ENCODE data around the gene C5orf52. TPM values are rescaled to one million over a fixed set of nuclear protein-coding genes. Genes with fewer than 3 reads are reported as not detected.

Gene C5orf52
- total RNA-seq, 2 experiments from 2014 or later: not detected

GRCh38 chr5:157630341-157630740 is 41.0 kb upstream of the C5orf52 start:
- no peaks in the 10 kb centered on the region for H3K27me3 Mint-ChIP-seq
- no peak overlapping the region for H3K4me3 Mint-ChIP-seq
- no peaks in the 10 kb centered on the region for H3K9me3 Mint-ChIP-seq
- no peaks in the 10 kb centered on the region for H3K27me3 ChIP-seq (ENCODE audit: control insufficient read depth in 1 of 2, insufficient read depth in 2 of 2, low read length in 2 of 2)
- H3K4me3 ChIP-seq (ENCODE audit: low read length): no peak overlapping the region
- TF ChIP-seq CTCF (IDR thresholded peaks at IDR 0.05): no peak
- no peak for DNase-seq
- H3K9me3 ChIP-seq (ENCODE audit: control insufficient read depth in 1 of 2, insufficient read depth in 1 of 2, low read length in 2 of 2): peaks cover 0 to 7% of the 10 kb centered on the region in 2 experiments
- no peaks in the 10 kb centered on the region for H3K36me3 Mint-ChIP-seq (ENCODE audit: low read depth)
- H3K27ac Mint-ChIP-seq: no peak overlapping the region
- H3K4me1 ChIP-seq (ENCODE audit: insufficient read depth, low read length): no peaks in the 10 kb centered on the region
- no peaks in the 10 kb centered on the region for H3K4me1 Mint-ChIP-seq (ENCODE audit: low read depth)
- ChIA-PET POLR2A (no interaction called here), CTCF (interaction anchor here (1.0 to 1.6 kb wide), 2 partner anchors 21 to 32 kb away, joined by 3 read pairs; no protein-coding TSS in a partner anchor)
- no peaks in the 10 kb centered on the region for H3K36me3 ChIP-seq (ENCODE audit: insufficient read depth, low read length)
- ATAC-seq (ENCODE audit: poor library complexity): no peak
- no peak overlapping the region for H3K27ac ChIP-seq (ENCODE audit: low read depth in 1 of 2, low read length in 2 of 2)
- intact Hi-C loops (cut with DNase I, micrococcal nuclease): no loop called here

DNA sequence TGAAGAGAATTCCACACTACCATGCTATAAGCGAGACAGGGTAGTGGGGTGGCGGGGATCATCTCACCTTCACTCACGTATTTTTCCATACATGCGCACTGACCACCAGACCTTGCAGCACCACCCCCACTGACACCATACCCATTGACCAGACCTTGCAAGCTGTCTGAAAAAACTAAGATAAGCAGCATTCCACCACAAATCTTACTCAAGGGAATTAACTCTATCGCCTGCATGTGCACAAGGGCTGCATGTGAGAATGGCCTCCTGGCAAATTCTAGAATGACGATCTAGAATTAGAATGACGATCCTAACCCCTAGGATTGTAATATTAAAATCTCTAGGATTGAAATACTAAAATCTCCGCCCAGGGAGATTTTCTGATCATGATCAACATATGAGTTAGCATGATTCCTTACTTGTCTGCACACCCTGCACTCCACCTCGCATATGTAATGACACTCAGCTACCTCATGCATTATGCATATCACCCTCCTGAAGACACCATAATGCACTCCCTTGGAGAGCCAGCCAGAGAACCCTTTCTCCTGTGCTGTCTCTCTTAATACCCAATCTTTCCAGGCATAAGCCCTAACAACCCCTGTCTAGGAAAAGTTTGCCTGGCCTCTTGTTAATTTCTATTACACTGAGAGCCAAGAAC is 30.8 kb upstream of the C5orf52 start:
- H3K27ac Mint-ChIP-seq: no peak overlapping the region
- no peak for TF ChIP-seq CTCF (IDR thresholded peaks at IDR 0.05)

GRCh38 chr5:157648275-157648990 is 22.9 kb upstream of the C5orf52 start:
- Histone ChIP-seq H3K27me3 (ENCODE audit: control insufficient read depth in 1 of 2, insufficient read depth in 2 of 2, low read length in 2 of 2) (no peaks in the 10 kb centered on the region), H3K36me3 (ENCODE audit: insufficient read depth, low read length) (no peaks in the 10 kb centered on the region), H3K4me1 (ENCODE audit: insufficient read depth, low read length) (peaks cover 17% of the 10 kb centered on the region), H3K4me3 (ENCODE audit: low read length) (no peak overlapping the region), H3K27ac (ENCODE audit: low read depth in 1 of 2, low read length in 2 of 2) (no peak overlapping the region), H3K9me3 (ENCODE audit: control insufficient read depth in 1 of 2, insufficient read depth in 1 of 2, low read length in 2 of 2) (peaks cover 0 to 7% of the 10 kb centered on the region in 2 experiments)
- H3K4me1 Mint-ChIP-seq (ENCODE audit: low read depth): peaks cover 18% of the 10 kb centered on the region
- CTCF ChIA-PET: no interaction called here
- ATAC-seq (ENCODE audit: poor library complexity) (no peak), DNase-seq (no peak)
- no peak overlapping the region for H3K4me3 Mint-ChIP-seq
- POLR2A ChIA-PET: interaction anchor here (0.7 kb wide), 1 partner anchor 9 kb away, joined by 3 read pairs; no protein-coding TSS in a partner anchor
- intact Hi-C loops (cut with DNase I, micrococcal nuclease): loop anchor here in 1 of 2 experiments (5.0 kb wide), 1 partner anchor 321 kb away; no protein-coding TSS in a partner anchor
- H3K36me3 Mint-ChIP-seq (ENCODE audit: low read depth): peaks cover under 1% of the 10 kb centered on the region
- H3K27me3 Mint-ChIP-seq: no peaks in the 10 kb centered on the region
- H3K9me3 Mint-ChIP-seq: peaks cover under 1% of the 10 kb centered on the region
- no peak for TF ChIP-seq CTCF (IDR thresholded peaks at IDR 0.05)
- no peak overlapping the region for H3K27ac Mint-ChIP-seq

More for the DNA sequence above, 30.8 kb upstream of the C5orf52 start:
- H3K4me1 ChIP-seq (ENCODE audit: insufficient read depth, low read length): no peaks in the 10 kb centered on the region
- Mint-ChIP-seq H3K36me3 (ENCODE audit: low read depth) (no peaks in the 10 kb centered on the region), H3K9me3 (no peaks in the 10 kb centered on the region), H3K27me3 (no peaks in the 10 kb centered on the region), H3K4me1 (ENCODE audit: low read depth) (no peaks in the 10 kb centered on the region), H3K4me3 (no peak overlapping the region)
- DNase-seq (no peak), ATAC-seq (ENCODE audit: poor library complexity) (no peak)
- CTCF ChIA-PET: no interaction called here
- intact Hi-C loops (cut with DNase I, micrococcal nuclease): no loop called here
- no peaks in the 10 kb centered on the region for H3K9me3 ChIP-seq (ENCODE audit: control insufficient read depth in 1 of 2, insufficient read depth in 1 of 2, low read length in 2 of 2)
- no peaks in the 10 kb centered on the region for H3K27me3 ChIP-seq (ENCODE audit: control insufficient read depth in 1 of 2, insufficient read depth in 2 of 2, low read length in 2 of 2)
- H3K27ac ChIP-seq (ENCODE audit: low read depth in 1 of 2, low read length in 2 of 2): no peak overlapping the region
- H3K4me3 ChIP-seq (ENCODE audit: low read length): no peak overlapping the region
- no peaks in the 10 kb centered on the region for H3K36me3 ChIP-seq (ENCODE audit: insufficient read depth, low read length)
- POLR2A ChIA-PET: no interaction called here
